GM12874 (cell line): ENCODE results near the gene CLDN15.

Source experiments
- CTCF ChIP-seq: IDR thresholded peaks from 2 replicates; pipeline ENCODE4 v1.5.1; 2011; ENCODE audit warnings: low read depth, mild to moderate bottlenecking, control low read depth, low read length, moderate library complexity; ENCODE audit not compliant: insufficient read depth

CLDN15 gene

DNA sequence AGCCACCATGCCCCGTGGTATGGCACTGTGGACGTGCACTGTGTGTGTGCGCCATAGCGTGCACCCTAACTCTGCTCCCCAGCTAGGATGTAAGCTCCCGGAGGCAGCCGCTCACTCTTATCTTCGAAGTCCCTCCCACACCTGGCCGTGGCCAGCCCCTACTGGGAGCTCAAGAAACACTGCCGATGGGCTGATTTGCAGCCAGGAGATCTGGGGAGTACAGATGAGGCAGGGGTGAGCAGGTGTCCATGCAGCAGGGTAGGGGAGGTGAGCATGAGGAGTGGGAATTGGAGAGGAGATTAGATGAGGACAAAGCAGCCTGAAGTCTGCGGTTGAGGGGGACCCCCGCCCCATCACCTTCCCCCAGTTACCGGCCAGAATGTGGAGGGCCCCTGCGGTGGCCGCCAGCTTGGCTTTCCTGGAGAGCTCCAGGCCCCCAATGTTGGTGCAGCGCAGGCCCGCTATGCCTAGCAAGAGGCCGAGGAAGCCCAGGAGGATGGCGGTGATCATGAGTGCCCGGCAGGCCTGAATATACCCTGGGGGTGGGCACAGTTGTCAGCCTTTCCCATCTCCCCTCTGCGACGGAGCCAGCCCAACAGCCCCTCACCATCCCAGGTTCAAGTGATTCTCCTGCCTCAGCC lies 3.6 kb downstream of the CLDN15 start:
- TF ChIP-seq CTCF = no peak

DNA sequence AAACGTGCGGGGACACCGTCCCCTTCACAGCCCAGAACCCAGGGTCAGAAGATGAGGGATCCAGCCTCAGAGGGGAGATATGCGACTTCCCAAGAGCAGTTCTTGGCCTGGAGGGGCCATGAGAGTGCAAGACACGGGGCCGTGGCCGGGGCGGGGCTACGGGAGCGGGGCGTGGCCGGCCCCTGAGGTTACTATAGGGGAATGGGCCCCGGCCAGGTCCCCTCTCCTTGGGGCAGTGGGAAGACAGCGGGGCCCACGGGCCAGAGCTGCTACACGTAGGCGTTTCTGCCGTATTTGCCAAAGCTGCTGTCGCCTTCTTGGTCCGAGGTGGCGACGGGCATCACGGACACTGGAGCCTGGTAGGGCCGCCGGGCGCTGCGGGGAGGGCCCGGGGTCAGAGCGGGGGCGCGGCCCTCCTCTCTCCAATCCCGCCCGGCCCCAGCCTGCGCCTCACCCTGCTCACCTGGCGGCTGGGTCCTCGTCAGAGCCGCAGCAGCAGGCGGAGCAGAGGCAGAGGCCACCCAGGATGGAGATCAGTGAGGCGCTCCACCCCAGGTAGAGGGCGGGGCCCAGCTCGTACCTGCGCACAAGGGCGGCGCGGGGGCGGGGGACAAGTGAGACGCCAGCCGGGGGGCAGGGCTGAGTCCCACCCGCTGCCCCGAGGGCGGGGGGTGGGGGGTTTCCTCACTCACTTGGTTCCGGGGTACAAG lies 5.3 kb downstream of the CLDN15 start:
- no peak for TF ChIP-seq CTCF

GRCh38 chr7:101231644-101232043 lies 6.0 kb downstream of the CLDN15 start:
- no peak for TF ChIP-seq CTCF

DNA sequence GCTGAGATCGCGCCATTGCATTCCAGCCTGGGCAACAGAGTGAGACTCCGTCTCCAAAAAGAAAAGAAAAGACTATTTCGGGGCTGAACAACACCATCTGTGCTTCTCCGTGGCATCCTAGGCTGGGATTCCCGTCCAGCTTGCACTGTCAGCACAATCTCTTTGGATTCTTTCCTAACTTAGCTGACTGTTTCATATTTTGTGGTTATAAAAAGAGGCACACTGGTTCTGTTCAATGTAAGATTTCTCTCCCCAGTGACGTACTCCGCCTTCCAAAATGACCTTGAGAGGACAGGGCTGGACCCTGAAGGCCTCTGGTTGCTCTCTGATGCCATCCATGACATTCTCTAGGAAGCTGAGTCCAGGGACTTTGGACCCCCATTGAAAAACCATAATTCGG lies 10.9 kb downstream of the CLDN15 start:
- TF ChIP-seq CTCF = no peak

DNA sequence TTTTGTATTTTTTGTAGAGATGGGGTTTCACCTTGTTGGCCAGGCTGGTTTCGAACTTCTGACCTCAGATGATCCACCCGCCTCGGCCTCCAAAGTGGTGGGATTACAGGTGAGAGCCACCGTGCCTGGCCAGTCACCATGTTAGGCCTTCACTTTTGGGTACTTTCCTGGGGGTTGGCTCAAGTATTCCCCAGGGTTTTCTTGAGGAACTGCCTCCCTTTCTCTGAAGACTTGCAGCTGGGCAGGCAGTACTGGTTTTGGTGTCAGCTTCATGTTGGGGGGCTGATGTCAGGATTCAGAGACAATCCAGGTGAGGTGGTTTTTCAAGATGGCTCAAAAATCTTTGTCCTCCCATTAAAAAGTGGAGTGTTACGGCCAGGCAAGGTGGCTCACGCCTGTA lies 12.0 kb downstream of the CLDN15 start:
- TF ChIP-seq CTCF = no peak

- TF ChIP-seq CTCF = no peak
Measured at GRCh38 chr7:101223528-101223927, 14.1 kb downstream of the CLDN15 start.

DNA sequence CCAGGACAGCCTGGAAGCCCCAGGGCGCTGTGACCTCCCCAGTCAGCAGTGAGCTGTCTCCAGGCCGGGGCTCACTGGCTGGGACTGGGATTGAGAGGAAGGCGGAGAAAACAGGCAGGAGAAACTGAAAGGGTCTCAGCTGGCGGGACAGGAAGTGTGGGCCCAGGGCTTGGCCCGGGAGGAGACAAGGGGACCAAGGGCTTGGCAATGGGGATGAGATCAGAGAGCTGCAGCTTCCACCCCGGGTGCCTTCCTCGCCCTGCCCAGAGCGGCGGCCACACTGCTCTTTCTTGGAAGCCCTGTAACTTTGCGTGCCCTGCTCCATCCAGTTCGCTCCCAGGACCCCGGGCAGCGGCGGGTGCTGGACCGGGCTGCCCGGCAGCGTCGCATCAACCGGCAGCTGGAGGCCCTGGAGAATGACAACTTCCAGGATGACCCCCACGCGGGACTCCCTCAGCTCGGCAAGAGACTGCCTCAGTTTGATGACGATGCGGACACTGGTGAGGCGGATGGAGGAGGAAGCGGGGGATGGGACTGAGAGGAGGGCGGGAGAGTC lies 15.2 kb downstream of the CLDN15 start:
- no peak for TF ChIP-seq CTCF
